ENCODE results near the gene POLR1B.
A peak's percentile ranks its signal among the peaks of the same experiment; 100 is the strongest.
"Not testable (repeated sequence)": the region's sequence is repeated elsewhere in the genome, so short reads cannot be mapped to it uniquely, and the experiment has no call there.

The POLR1B gene

DNA sequence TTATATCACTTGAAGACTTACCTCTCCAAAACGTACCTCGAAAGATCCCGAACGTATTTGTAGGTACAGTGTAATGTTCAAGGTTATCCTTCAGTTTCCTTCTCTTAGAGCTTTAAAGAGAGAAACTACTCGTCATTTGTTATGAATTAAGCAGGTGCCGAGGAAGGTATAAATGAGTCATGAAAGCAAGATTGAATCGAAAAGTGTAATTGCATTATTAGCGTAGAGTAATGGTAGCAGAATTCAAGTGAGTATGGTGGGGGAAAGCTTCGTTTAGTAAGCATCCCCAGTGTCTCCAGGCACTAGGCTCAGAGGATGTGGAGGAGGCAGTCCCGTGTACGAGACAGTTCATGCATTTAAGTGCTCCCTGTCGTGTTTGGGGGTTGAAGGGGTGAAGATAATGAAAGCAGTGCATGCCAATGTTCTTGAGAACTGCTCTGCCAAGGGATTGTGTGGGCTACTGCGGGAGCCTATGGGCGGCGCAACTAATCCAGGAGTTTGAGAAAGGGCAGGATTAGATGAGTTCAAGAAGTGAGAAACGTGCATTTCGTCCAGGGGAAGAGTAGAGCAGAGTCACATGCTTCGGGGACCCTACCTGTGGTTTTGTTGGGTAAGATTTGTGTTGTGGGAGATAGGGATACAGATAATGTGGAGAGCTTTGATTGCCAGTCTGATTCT lies 858 bp downstream of the POLR1B start:
- TF ChIP-seq CTCF (IDR thresholded peaks at IDR 0.05; ENCODE audit: insufficient read depth, low read depth, low read length, missing control alignments), result no peak
- peak; percentile 37 for DNase-seq (ENCODE audit: low read depth)
- H3K4me3 ChIP-seq (ENCODE audit: low read depth, low read length), result peak overlapping the region; percentile 75

- TF ChIP-seq CTCF (IDR thresholded peaks at IDR 0.05; ENCODE audit: insufficient read depth, low read depth, low read length, missing control alignments), result no peak
- no peak overlapping the region for H3K4me3 ChIP-seq (ENCODE audit: low read depth, low read length)
- no peak for DNase-seq (ENCODE audit: low read depth)
Measured at GRCh38 chr2:112547333-112547732, 5.1 kb downstream of the POLR1B start.

- TF ChIP-seq CTCF (IDR thresholded peaks at IDR 0.05; ENCODE audit: insufficient read depth, low read depth, low read length, missing control alignments), result no peak
- no peak overlapping the region for H3K4me3 ChIP-seq (ENCODE audit: low read depth, low read length)
Measured at GRCh38 chr2:112548980-112549379, 6.7 kb downstream of the POLR1B start.

DNA sequence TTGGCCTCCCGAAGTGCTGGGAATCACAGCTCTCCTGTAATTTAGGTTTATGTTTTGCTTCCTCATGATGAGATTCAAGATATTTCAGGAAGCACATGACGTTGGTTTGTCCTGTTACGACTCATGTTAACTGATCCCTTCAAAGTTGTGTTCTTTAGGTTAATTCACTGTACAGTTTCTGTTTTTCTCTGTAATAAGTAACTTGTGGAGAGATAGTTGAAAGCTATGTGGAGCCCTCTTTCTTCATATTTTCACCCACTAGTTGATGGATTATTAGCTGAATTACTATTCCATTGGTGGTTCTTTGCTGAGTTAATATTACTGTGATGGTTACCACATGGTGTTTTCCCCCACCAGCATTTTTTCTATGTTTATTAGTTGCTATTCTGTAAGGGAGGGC lies 23.8 kb downstream of the POLR1B start:
- TF ChIP-seq CTCF (IDR thresholded peaks at IDR 0.05; ENCODE audit: insufficient read depth, low read depth, low read length, missing control alignments), result no peak
- DNase-seq (ENCODE audit: low read depth), result no peak
- H3K4me3 ChIP-seq (ENCODE audit: low read depth, low read length), result no peak overlapping the region

More at GRCh38 chr2:112548980-112549379, 6.7 kb downstream of the POLR1B start:
- no peak for DNase-seq (ENCODE audit: low read depth)

GRCh38 chr2:112566508-112566907 lies 24.2 kb downstream of the POLR1B start:
- not testable (repeated sequence) for DNase-seq (ENCODE audit: low read depth); H3K4me3 ChIP-seq (ENCODE audit: low read depth, low read length)

DNA sequence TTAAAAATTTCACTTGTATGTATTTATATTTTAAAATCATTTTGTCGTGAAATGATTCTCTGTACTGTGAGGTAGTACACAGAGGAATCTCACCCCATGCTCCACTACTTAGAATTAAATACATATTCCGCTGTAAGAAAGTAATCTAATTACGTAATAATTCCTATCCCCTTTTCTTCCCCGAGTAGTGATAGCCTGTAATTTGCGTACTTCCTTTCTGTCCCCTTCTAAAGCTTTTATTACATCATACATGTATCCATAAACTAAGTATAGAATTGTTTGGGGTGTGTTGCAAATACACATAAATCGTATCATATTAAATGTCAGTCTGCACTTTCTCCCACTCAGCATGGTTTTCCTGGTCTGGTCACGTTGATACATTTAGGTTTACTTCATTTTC lies 29.7 kb downstream of the POLR1B start:
- H3K4me3 ChIP-seq (ENCODE audit: low read depth, low read length), result no peak overlapping the region
- no peak for DNase-seq (ENCODE audit: low read depth)
- TF ChIP-seq CTCF (IDR thresholded peaks at IDR 0.05; ENCODE audit: insufficient read depth, low read depth, low read length, missing control alignments), result no peak

DNA sequence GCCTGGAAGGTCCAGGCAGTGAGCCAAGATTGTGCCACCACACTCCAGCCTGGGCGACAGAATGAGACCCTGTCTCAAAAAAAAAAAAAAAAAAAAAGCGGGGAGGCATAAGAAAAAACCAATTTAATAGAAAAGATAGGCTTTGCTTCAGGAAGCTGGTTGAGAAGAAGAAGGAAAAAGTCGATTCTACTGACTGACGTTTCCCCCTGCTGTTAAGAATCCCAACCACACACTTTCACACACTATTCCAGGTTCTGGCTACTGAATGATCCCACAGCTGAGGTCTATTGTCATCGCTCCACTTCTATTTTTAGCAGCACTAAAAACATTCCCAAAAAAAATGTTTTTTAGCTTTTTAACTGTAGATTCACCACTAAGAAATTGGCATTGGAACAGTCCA lies 35.5 kb downstream of the POLR1B start:
- no peak for DNase-seq (ENCODE audit: low read depth)
- H3K4me3 ChIP-seq (ENCODE audit: low read depth, low read length), result no peak overlapping the region
- TF ChIP-seq CTCF (IDR thresholded peaks at IDR 0.05; ENCODE audit: insufficient read depth, low read depth, low read length, missing control alignments), result no peak
